Inferior parietal cortex (tissue), 1 donor: ENCODE results near the gene RFC1.
"Not testable (repeated sequence)": the region's sequence is repeated elsewhere in the genome, so short reads cannot be mapped to it uniquely, and the experiment has no call there.

Source experiments
- DNase-seq: peaks from one replicate; pipeline ENCODE4 v3.0.0-alpha.2; 2016; ENCODE audit errors: extremely low spot score

The RFC1 gene

GRCh38 chr4:39353478-39354253 lies 12.5 kb downstream of the RFC1 start:
- DNase-seq, result no peak

GRCh38 chr4:39353149-39353477 lies 13.0 kb downstream of the RFC1 start:
- not testable (repeated sequence) for DNase-seq

DNA sequence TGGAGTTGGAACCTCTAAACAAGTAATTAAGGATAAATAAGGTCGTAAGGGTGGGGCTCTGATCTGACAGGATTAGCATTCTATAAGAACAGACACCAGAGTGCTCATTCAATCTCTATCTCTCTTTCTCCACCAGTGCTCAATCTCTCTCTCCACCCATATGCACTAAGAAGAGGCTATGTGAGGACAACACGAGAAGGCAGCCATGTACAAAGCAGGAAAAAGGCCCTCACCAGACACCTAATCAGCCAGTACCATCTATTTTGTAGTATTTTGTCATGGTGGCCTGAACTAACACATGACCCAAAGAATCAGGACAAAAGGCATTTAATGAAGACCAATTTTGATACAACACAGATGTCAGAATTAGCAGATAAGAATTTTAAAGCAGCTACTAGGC lies 16.8 kb downstream of the RFC1 start:
- no peak for DNase-seq

DNA sequence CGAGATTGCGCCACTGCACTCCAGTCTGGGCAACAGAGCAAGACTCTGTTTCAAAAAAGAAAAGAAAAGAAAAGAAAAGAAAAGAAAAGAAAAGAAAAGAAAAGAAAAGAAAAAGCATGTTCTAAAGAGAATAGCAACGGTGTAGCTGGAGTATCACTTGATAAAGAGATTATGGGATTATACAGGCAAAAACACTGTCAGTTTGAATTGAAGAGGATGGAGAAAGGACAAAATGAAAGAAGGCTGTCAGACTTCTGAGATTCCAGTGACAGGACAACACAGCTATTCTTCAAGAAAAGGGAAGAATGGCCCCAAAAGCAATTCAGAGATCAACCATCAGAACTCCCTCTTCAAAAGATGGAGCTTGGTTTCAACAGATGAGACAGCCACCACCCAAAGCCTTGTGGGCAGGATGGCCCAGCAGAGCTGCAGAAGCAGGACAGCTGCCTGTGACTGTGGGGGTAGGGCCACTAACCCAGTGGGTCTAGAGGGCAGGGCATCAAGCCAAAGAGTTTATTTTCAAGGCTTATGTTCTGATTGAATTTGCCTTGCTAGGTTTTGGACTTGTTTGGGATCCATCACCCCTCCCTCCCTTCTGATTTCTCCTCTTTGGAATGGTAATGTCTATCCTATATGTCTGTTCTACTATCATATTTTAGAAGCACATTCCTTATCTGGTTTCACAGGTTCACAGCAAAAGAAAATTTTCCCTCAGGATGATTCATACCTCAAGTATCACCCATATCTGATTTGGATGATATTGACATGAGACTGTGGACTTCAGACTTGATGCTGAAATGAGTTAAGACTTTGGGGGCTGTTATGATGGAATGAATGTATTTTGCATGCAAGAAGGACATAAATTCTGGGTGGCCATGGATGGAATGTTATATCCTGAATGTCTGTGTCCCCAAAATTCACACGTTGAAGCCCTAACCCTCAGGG lies 17.5 kb downstream of the RFC1 start:
- DNase-seq, result no peak

DNA sequence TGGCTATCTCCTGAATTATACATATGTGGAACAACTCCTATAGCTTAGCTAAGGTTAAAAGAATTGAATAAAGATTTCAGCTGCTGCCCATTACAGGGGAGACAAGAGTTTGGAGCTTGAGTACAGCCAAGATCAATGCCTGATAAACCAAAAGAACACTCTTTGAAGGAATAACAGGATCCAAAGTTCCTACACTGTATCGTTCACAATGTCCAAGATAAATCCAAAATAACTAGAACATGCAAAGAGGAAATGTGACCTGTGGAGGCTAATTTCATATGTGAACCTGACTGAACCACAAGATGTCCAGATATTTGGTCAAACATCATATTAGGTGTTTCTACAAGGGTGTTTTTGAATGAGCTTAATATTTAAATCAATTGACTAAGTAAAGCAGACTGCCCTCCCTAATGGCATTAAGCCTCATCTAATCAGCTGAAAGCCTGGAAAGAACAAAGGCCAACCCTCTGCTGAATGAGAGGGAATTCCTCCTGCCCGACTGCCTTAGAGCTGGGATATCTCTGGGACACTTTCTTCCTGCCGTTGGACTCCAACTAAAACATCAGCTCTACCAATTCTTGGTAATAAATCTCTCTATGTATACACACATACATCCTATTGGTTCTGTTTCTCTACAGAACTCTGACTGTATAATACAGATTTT lies 19.2 kb downstream of the RFC1 start:
- DNase-seq, result no peak

DNA sequence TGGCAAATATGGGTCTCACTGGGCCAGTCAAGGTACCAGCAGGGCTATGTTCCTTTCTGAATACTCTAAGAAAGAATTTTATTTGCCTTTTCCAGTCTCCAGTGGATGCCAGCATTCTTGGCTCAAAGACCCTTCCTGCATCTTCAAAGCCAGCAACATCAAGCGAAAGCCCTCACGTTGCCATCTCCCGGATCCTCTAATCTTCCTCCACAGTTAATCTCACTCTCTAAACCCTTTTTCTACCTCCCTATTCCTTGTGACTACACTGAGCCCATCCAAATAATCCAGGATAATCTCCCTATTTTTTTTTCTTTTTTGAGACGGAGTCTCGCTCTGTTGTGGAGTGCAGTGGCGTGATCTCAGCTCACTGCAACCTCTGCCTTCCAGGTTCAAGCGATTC lies 23.4 kb downstream of the RFC1 start:
- DNase-seq, result no peak

GRCh38 chr4:39341075-39341725 lies 25.0 kb downstream of the RFC1 start:
- DNase-seq, result no peak

- DNase-seq, result no peak
Observed at GRCh38 chr4:39339968-39340367, 26.2 kb downstream of the RFC1 start.

- no peak for DNase-seq
Observed at GRCh38 chr4:39337841-39338240, 28.3 kb downstream of the RFC1 start.

- DNase-seq, result no peak
Observed at GRCh38 chr4:39335566-39335965, 30.6 kb downstream of the RFC1 start.

GRCh38 chr4:39331191-39331590 lies 35.0 kb downstream of the RFC1 start:
- no peak for DNase-seq

DNA sequence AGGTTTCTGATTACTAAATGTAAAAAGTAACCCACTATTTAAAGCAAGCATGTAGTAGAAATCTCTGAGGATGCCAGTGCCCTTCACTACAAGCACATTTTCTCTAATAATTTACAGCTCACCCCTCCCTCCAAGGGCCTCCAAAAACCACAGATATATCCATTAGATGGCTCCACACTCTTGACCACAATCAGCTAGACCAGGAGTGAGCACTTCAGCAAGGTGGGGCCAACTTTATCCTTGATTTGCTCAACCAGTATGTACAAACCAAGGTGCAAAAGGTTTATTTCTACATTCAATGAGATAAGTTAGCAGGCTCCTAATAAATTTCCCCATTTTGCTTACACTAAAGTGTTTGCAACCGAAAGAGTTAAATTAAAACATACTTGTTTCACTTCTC lies 35.8 kb downstream of the RFC1 start:
- no peak for DNase-seq

DNA sequence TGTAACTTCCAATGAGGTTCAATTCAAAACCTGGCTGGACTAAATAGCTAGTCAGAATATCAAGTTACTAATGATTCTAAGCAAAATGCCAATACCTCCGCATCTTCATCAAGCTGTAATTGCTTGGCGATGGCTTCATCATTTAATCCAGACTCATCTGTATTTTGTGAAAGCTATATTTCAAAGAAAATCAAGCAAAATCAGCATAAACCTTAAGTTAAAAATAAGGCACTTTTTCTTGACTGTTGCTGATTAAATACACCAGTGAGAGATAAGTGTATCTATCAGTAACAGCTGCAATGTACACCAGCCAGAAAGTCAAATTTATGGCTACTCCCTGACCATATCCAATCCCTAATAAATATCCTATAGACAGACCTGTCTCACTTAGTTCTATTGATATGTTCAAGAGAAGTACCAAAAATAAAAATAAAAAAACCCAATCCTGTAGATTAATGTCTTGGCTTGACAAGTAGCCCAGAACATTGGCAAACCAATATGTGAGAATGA lies 39.6 kb downstream of the RFC1 start:
- DNase-seq, result no peak

DNA sequence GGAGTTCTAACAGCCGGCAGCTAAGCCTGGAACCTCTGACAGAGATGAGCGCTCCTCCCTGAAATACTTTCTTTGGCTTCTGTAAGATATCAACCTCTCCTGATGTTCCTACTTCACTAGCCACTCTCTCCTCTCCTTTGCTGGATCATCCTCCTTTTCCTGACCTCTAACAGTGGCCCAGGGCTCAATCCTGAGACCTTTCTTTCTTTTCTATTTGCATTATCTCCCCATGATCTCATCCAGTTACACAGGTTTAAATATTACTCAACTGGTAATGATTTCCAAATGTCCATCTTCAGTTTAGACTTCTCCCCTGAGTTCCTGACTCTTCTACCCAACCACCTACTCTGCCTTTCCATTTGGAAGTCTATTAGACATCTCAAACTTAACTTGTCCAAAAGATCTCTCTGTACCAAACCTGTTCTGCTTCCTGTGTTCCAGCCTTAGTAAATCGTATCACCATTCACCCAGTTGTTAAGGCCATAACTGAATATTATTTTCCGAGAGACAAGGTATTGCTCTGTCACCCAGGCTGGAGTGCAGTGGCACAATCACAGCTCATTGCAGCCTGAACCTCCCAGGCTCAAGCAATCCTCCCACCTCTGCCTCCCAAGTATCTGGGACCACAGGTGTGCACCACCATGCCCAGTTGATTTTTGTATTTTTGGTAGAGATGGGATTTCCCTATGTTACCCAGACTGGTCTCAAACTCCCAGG lies 41.1 kb downstream of the RFC1 start:
- DNase-seq, result no peak

GRCh38 chr4:39324446-39324845 lies 41.7 kb downstream of the RFC1 start:
- DNase-seq, result peak; percentile 67

GRCh38 chr4:39323821-39324220 lies 42.3 kb downstream of the RFC1 start:
- DNase-seq, result no peak

- DNase-seq, result no peak
Observed at GRCh38 chr4:39320381-39321115, 45.6 kb downstream of the RFC1 start.

DNA sequence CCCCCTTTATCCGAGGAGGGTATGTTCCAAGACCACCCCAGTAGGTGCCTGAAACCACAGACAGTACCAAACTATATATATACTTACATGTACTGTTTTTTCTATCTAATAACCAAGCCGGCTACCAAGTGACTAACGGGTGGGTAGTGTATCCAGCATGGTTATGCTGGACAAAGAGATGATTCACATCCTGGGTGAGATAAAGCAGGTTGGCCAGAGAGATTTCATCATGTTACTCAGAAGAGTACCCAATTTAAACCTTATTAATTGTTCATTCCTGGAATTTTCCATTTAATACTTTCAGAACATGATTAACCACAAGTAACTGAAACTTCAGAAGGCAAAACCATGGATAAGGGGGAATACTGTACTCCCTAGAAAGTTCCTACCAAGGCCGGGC lies 46.5 kb downstream of the RFC1 start:
- no peak for DNase-seq

DNA sequence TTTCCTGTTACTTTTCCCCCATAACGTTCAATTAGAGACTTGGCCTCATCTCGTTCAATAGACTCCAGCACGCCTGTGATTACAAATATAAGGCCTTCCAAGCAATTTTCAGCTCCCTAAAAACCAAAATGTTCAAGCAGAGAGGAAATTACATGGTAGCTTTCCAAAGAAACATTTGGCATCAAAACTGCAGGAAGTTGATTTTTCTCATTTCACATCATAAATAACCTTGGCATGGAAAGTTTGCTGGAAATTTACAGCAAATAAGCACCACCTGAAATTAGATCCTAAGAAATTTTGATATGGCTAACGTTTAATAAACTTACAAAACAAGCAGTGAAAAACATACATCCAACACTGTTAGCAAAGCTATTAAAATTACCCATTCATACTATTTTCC lies 53.3 kb downstream of the RFC1 start:
- DNase-seq, result no peak

GRCh38 chr4:39308611-39309010 lies 57.6 kb downstream of the RFC1 start:
- DNase-seq, result peak; percentile 47
